ENCODE results near the gene VPS8. TPM values are rescaled to one million over a fixed set of nuclear protein-coding genes. Genes with fewer than 3 reads are reported as not detected.
"Not testable (repeated sequence)": the region's sequence is repeated elsewhere in the genome, so short reads cannot be mapped to it uniquely, and the experiment has no call there.

Gene VPS8
- total RNA-seq, 1 donor from 2014 or later: 38.9 TPM

DNA sequence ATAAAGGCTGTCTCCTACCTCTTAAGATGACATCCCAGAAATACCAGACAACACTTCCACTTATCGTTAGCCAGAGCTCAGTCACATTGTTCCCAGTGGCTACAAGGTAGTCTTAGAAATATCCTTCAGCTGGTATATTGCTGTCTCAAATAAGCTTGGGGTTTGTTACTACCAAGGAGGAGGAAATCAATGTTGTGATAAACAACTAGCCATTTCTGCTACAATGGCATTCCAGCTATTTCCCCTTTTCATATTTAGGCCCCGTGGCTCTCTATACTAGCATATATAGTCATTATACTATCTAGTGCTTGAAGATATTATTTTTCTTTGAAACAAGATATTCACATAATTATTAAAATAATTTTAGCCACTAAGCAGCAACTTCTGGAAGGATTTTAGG lies 56.5 kb downstream of the VPS8 start:
- peak in 1 of 2 donors; percentile 38 for DNase-seq (ENCODE audit: low read depth in 2 of 2)

- no peak for DNase-seq (ENCODE audit: low read depth in 2 of 2)
Measured at GRCh38 chr3:184872200-184872599, 60.2 kb downstream of the VPS8 start.

GRCh38 chr3:184873141-184873540 lies 61.2 kb downstream of the VPS8 start:
- no peak for DNase-seq (ENCODE audit: low read depth in 2 of 2)

GRCh38 chr3:184874709-184875644 lies 63.0 kb downstream of the VPS8 start:
- DNase-seq (ENCODE audit: low read depth in 2 of 2): peak; percentile 9 to 47

GRCh38 chr3:184880276-184881019 lies 68.5 kb downstream of the VPS8 start:
- no peak for DNase-seq (ENCODE audit: low read depth in 2 of 2)

GRCh38 chr3:184884359-184885017 lies 72.5 kb downstream of the VPS8 start:
- DNase-seq (ENCODE audit: low read depth in 2 of 2): no peak

- no peak for DNase-seq (ENCODE audit: low read depth in 2 of 2)
Measured at GRCh38 chr3:184885112-184885511, 73.1 kb downstream of the VPS8 start.

- no peak for DNase-seq (ENCODE audit: low read depth in 2 of 2)
Measured at GRCh38 chr3:184887574-184887973, 75.6 kb downstream of the VPS8 start.

DNA sequence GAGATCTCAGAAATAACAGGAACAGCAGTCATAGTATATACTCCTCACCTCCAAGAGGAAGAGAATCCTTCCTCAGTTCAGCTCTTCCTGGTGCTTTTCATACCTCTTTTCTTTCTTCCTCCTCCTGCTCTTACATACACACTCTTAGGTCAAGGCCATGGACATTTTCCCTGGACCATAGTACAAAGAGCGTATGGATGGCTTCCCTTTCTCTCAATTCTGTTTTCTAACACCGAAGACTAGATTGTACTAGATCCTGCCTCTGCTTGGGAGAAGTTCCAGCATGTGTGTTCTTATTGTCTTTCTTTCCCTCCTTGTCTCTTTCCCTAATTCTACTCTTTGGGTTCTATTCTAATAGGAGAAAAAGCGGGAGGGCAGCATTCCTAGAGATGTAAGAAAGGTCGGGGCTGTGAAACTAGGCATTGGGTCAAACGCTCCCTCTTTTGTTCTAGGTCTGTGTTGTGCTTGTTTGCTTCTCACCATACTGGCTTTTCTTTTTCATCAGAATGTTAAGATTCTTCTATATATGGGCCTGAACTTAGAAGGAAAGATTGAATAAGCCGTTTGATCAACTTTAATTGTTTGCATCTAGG lies 77.4 kb downstream of the VPS8 start:
- no peak for DNase-seq (ENCODE audit: low read depth in 2 of 2)

GRCh38 chr3:184894051-184894450 lies 82.1 kb downstream of the VPS8 start:
- DNase-seq (ENCODE audit: low read depth in 2 of 2): no peak

- DNase-seq (ENCODE audit: low read depth in 2 of 2): no peak
Measured at GRCh38 chr3:184895350-184895749, 83.4 kb downstream of the VPS8 start.

DNA sequence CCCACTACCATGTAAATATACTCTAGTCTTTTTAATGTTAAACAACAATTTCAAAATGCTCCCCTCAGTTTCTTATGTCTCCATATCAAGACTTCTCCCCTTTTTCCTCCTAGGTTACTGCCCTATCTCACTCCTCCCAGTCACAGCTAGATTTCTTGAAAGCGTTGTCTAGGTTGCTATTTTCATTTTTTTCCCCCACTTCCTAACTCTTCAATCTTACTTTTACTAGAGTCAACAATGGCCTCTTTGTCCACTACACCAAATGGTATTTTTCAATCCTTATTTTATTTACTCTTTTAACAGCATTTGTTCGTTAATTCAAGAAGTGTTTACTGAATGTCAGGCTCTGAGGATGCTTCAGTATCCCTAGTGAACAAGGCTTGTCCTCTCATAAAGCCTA lies 84.4 kb downstream of the VPS8 start:
- no peak for DNase-seq (ENCODE audit: low read depth in 2 of 2)

DNA sequence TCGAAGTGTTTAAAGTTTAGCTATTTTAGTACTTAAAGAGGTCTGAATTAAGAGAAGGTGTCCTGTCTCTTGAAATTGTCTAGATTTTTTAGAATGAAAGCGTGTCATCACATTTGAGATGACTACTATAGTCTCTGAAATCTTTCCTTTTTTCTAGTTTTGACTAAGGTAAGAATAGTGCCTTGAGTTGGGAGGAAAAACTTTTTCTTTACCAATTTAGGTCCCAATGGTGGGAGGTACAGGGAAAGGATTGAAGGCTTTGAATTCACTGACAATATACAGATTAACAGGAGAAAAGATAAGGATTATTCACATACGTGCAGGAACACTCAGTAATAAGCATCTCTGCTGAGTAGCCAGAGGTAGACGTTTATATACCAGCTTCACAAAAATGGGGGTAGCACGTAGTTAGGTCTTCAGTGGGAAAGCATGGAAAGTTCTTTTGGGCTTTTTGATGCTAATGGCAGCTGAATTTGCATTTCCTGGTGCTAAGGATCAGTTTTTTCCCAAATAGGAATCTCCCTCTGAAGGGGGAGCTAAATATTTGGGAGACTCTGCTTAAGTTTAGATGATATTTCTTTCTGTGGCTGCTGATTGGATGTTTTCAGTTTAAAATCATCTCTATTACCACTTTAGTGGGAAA lies 88.1 kb downstream of the VPS8 start:
- DNase-seq (ENCODE audit: low read depth in 2 of 2): no peak

DNA sequence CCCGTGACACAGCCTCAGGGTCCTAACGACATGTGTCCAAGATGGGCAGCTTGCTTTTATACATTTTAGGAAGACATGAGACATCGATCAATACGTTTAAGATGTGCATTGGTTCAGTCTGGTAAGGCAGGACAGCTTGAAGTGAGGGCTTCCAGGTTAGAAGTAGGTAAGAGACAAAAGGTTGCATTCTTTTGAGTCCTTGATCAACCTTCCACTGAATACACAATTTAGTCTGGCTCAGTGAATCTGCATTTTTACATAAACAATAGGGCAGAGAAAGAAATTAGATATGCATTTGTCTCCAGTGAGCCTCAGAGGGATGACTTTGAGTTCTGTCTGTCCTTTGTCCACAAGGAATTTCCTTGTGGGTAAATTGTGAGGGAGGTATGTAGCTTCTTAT lies 95.1 kb downstream of the VPS8 start:
- DNase-seq (ENCODE audit: low read depth in 2 of 2): not testable (repeated sequence)

DNA sequence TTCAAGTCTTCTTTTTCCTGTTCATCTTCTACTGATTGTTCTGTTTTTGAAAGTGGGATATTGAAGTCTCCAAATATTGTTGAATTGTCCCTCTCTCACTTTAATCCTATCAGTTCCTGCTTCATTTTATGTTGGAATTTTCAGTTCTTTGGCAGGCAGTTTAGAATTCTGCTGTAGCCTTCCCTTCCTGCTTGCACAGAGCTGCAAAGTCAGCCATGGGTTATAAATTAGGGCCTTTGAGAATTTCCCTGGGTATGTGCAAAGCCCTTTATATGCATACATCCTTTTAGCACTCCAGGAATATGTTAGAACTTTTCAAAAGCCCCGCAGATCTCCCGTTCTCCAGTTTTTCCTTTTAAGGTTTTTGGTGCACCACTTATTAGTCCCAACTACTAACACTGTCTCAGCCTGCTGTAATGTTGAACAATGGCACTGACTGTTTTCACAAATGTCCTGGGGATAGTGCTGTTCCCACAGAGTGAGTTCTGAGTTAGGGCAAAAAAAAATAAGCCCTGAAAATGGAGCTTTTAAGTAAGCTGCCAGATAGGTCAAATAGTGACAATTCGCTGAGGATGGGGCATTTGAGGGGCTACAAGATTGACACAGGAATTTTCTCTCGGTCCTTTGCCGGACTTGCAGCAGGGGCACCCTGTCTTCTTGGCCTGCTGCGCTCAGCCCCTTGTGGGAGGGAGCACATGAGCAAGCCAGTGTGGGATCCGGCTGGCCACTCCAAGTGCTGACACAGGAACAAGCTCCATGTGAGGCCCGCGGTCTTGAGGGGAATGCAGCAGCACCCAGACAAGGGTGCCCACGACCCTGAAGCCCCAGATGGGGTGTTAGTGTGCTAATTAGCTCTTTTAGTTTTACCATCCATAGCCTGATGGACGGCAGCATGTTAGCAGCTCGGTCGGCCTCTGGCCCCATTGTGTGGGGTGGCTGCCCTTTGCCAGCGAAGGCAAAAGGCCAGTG lies 96.0 kb downstream of the VPS8 start:
- no peak for DNase-seq (ENCODE audit: low read depth in 2 of 2)

- no peak for DNase-seq (ENCODE audit: low read depth in 2 of 2)
Measured at GRCh38 chr3:184908859-184909258, 96.9 kb downstream of the VPS8 start.

- DNase-seq (ENCODE audit: low read depth in 2 of 2): no peak
Measured at GRCh38 chr3:184910664-184911063, 98.7 kb downstream of the VPS8 start.

DNA sequence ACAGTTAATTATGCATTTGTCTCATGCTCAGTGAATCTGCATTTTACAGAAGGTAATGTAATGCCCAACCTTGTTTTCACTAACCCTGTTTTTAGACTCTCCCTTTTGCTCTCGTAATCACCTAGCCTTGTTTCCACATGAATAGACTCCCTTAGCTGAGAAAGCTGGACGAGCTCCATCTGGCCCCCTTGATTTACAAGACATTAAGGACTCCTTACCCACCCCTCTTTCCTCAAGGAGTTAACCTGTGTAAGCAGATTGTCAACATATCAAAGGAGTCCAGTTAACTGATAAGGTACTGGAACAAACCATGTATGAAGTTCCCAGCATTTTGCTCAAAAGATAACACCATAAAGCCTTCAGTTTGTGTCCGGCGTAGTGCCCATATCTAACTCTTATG lies 99.6 kb downstream of the VPS8 start:
- DNase-seq (ENCODE audit: low read depth in 2 of 2): no peak

- DNase-seq (ENCODE audit: low read depth in 2 of 2): no peak
Measured at GRCh38 chr3:184912163-184912562, 100.2 kb downstream of the VPS8 start.

DNA sequence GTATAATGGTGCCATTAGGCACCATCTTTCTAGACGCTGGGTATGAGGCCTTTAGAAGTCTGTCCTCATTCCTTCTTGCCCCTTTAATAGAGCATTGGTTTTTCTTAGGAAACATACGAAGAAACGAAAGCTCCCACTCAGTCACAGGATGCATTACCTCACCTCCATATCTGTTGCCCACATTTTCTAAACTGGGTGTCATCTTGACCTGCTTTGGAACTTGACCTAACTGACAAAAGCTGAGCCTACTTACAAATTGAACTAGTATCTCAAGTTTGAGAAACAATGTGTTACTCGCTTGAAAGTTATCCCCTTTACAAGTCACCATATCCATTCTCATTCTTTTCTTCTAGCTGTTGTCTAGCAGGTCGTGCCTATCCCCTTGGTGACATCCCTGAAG lies 102.7 kb downstream of the VPS8 start:
- no peak for DNase-seq (ENCODE audit: low read depth in 2 of 2)
